Measurements from ENCODE around the gene ZNF569.

The ZNF569 gene

GRCh38 chr19:37505958-37506386, 38.7 kb upstream of the ZNF569 start:
- peaks cover 21% of the 10 kb centered on the region for H3K79me2 ChIP-seq (ENCODE audit: insufficient read depth, low read length)
- no peaks in the 10 kb centered on the region for H4K20me1 ChIP-seq (ENCODE audit: insufficient read depth, low read length, poor library complexity, severe bottlenecking)
- TF ChIP-seq CTCF (conservative IDR thresholded peaks at IDR 0.05; ENCODE audit: low read length) (no peak), EZH2phosphoT487 (IDR thresholded peaks at IDR 0.05; ENCODE audit: borderline replicate concordance) (no peak)
- peak overlapping the region; percentile 79 for H3K4me2 ChIP-seq (ENCODE audit: low read depth, low read length, poor library complexity, severe bottlenecking)
- H3K4me1 ChIP-seq (ENCODE audit: insufficient read depth, low read length, poor library complexity, severe bottlenecking), result peaks cover 18% of the 10 kb centered on the region
- no peaks in the 10 kb centered on the region for H3K9me2 ChIP-seq (replicated peaks; ENCODE audit: low read depth, low read length)
- H2AFZ ChIP-seq (ENCODE audit: low read length), result peak overlapping the region; percentile 96
- no peaks in the 10 kb centered on the region for H3K27me3 ChIP-seq (ENCODE audit: insufficient read depth, low read length, poor library complexity, severe bottlenecking)
- peak overlapping the region; percentile 90 for H3K9ac ChIP-seq (ENCODE audit: low read depth, low read length, poor library complexity, severe bottlenecking)
- no peaks in the 10 kb centered on the region for H3K9me3 ChIP-seq (ENCODE audit: insufficient read depth, low read depth, low read length)
- H3K36me3 ChIP-seq (ENCODE audit: insufficient read depth, low read length), result no peaks in the 10 kb centered on the region
- peak overlapping the region; percentile 86 for H3K4me3 ChIP-seq (ENCODE audit: low read length, poor library complexity, severe bottlenecking)
- H3F3A ChIP-seq (ENCODE audit: low read depth), result no peaks in the 10 kb centered on the region

DNA sequence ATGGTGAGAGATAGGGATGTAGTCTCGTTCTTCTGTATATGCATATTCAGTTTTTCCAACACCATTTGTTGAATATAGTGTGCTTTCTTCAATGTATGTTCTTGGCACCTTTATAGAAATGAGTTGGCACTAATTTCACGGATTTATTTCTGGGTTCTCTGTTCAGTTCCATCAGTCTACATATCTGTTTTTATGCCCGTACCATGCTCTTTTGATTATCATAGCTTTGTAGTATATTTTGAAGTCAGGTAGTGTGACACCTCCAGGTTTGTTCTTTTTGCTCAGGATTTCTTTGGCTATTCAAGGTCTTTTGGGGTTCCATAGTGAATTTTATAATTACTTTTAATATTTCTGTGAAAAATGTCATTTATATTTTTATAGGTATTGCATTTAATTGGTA, 25.0 kb upstream of the ZNF569 start:
- peaks cover 14% of the 10 kb centered on the region; the same call in 1 of the 2 replicates for H3K9me3 ChIP-seq (ENCODE audit: insufficient read depth, low read depth, low read length)
- no peaks in the 10 kb centered on the region for H3K79me2 ChIP-seq (ENCODE audit: insufficient read depth, low read length)
- no peaks in the 10 kb centered on the region for H3F3A ChIP-seq (ENCODE audit: low read depth)
- H3K36me3 ChIP-seq (ENCODE audit: insufficient read depth, low read length), result no peaks in the 10 kb centered on the region
- no peak overlapping the region for H3K4me2 ChIP-seq (ENCODE audit: low read depth, low read length, poor library complexity, severe bottlenecking)
- no peak overlapping the region for H2AFZ ChIP-seq (ENCODE audit: low read length)
- H3K9me2 ChIP-seq (replicated peaks; ENCODE audit: low read depth, low read length), result no peaks in the 10 kb centered on the region
- H4K20me1 ChIP-seq (ENCODE audit: insufficient read depth, low read length, poor library complexity, severe bottlenecking), result no peaks in the 10 kb centered on the region
- H3K4me1 ChIP-seq (ENCODE audit: insufficient read depth, low read length, poor library complexity, severe bottlenecking), result no peaks in the 10 kb centered on the region
- H3K9ac ChIP-seq (ENCODE audit: low read depth, low read length, poor library complexity, severe bottlenecking), result no peak overlapping the region
- H3K27me3 ChIP-seq (ENCODE audit: insufficient read depth, low read length, poor library complexity, severe bottlenecking), result no peaks in the 10 kb centered on the region
- no peak for TF ChIP-seq EZH2phosphoT487 (IDR thresholded peaks at IDR 0.05; ENCODE audit: borderline replicate concordance)
- TF ChIP-seq CTCF (conservative IDR thresholded peaks at IDR 0.05; ENCODE audit: low read length), result no peak
- H3K4me3 ChIP-seq (ENCODE audit: low read length, poor library complexity, severe bottlenecking), result no peak overlapping the region

DNA sequence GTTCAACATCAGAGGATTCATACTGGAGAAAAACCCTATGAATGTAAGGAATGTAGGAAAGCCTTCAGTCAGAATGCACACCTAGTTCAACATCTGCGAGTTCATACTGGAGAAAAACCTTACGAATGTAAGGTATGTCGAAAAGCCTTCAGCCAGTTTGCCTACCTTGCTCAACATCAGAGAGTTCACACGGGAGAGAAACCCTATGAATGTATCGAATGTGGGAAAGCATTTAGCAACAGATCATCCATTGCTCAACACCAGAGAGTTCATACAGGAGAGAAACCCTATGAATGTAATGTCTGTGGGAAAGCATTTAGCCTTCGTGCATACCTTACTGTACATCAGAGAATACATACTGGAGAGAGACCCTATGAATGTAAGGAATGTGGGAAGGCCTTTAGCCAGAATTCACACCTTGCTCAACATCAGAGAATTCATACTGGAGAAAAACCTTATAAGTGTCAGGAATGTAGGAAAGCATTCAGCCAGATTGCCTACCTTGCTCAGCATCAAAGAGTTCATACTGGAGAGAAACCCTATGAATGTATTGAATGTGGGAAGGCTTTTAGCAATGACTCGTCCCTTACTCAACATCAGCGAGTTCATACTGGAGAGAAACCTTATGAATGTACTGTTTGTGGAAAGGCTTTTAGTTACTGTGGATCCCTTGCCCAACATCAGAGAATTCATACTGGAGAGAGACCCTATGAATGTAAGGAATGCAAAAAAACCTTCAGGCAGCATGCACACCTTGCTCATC, 17.3 kb upstream of the ZNF569 start:
- H3K4me1 ChIP-seq (ENCODE audit: insufficient read depth, low read length, poor library complexity, severe bottlenecking), result no peaks in the 10 kb centered on the region
- H3K27me3 ChIP-seq (ENCODE audit: insufficient read depth, low read length, poor library complexity, severe bottlenecking), result no peaks in the 10 kb centered on the region
- H3K4me3 ChIP-seq (ENCODE audit: low read length, poor library complexity, severe bottlenecking), result no peak overlapping the region
- no peaks in the 10 kb centered on the region for H3K9me2 ChIP-seq (replicated peaks; ENCODE audit: low read depth, low read length)
- TF ChIP-seq EZH2phosphoT487 (IDR thresholded peaks at IDR 0.05; ENCODE audit: borderline replicate concordance) (no peak), CTCF (conservative IDR thresholded peaks at IDR 0.05; ENCODE audit: low read length) (no peak)
- H3F3A ChIP-seq (ENCODE audit: low read depth), result no peaks in the 10 kb centered on the region
- no peak overlapping the region for H3K4me2 ChIP-seq (ENCODE audit: low read depth, low read length, poor library complexity, severe bottlenecking)
- no peaks in the 10 kb centered on the region for H4K20me1 ChIP-seq (ENCODE audit: insufficient read depth, low read length, poor library complexity, severe bottlenecking)
- H3K9me3 ChIP-seq (ENCODE audit: insufficient read depth, low read depth, low read length), result peaks cover 44% of the 10 kb centered on the region
- no peak overlapping the region for H3K9ac ChIP-seq (ENCODE audit: low read depth, low read length, poor library complexity, severe bottlenecking)
- no peaks in the 10 kb centered on the region for H3K79me2 ChIP-seq (ENCODE audit: insufficient read depth, low read length)
- H3K36me3 ChIP-seq (ENCODE audit: insufficient read depth, low read length), result peaks cover 45% of the 10 kb centered on the region
- no peak overlapping the region for H2AFZ ChIP-seq (ENCODE audit: low read length)
